ENCODE measurements around the gene GABARAPL1.

The GABARAPL1 gene

DNA sequence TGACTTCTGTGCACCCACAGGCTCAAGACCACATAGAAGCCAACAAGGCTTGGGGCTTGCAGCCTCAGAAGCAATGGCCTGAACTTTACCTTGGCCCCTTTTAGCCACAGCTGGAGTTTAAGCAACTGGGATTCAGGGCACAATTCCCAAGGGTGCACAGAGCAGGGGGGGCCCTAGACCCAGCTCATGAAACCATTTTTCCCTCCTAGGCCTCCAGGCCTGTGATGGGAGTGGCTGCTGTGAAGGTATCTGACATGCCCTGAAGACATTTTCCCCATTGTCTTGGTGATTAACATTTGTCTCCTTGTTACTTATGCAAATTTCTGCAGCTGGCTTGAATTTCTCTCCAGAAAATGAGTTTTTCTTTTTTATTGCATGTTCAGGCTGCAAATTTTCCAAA lies 21.9 kb downstream of the GABARAPL1 start:
- in situ Hi-C loops (cut with HindIII; ENCODE audit: low pct_ligation_motif_present, low sequenced_read_pairs) = no loop called here
- no peaks in the 10 kb centered on the region for H3K27me3 ChIP-seq (replicated peaks)
- DNase-seq = no peak
- TF ChIP-seq, protein P1, sequence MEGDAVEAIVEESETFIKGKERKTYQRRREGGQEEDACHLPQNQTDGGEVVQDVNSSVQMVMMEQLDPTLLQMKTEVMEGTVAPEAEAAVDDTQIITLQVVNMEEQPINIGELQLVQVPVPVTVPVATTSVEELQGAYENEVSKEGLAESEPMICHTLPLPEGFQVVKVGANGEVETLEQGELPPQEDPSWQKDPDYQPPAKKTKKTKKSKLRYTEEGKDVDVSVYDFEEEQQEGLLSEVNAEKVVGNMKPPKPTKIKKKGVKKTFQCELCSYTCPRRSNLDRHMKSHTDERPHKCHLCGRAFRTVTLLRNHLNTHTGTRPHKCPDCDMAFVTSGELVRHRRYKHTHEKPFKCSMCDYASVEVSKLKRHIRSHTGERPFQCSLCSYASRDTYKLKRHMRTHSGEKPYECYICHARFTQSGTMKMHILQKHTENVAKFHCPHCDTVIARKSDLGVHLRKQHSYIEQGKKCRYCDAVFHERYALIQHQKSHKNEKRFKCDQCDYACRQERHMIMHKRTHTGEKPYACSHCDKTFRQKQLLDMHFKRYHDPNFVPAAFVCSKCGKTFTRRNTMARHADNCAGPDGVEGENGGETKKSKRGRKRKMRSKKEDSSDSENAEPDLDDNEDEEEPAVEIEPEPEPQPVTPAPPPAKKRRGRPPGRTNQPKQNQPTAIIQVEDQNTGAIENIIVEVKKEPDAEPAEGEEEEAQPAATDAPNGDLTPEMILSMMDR (IDR thresholded peaks at IDR 0.05; ENCODE audit: low read depth, low read length, missing control alignments) = no peak
- no peaks in the 10 kb centered on the region for H3K36me3 ChIP-seq (replicated peaks)
- H3K27ac ChIP-seq = no peak overlapping the region
- H3K4me3 ChIP-seq (ENCODE audit: low read depth, low read length) = no peak overlapping the region

DNA sequence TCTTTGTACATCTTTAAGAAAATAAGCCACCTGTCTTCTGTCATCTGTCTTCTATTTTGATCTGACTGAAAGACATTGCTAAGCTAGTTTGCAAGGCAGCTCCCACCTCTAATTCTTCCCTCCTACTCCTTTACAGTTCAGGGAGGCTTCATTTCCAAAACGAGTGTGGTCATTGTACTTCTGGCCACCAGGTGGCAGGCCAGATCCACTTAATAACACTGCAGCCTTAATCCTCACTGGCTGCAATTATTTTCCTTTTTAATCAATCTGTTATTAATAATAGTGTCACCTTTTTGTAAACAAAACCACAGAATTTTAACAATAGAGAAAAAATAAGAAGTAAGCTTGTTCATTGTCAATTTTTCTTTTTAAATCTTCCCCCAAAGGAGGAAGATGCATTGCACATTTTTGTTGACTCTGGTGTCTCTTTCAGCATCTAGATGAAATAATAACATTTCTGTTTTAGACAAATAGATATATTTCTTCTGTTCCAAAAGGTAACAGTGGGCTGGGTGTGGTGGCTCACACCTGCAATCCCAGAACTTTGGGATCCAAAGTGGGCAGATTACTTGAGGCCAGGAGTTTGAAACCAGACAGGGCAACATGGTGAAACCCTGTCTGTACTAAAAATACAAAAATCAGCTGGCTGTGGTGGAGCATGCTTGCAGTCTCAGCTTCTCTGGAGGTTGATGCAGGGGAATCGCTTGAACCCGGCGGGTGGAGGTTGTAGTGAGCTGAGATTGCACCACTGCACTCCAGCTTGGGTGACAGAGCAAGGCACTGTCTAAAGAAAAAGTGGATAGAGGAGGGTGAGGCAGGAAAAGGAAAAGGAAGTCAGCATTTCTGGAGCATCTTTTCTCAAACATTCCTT lies 23.3 kb downstream of the GABARAPL1 start:
- DNase-seq = no peak
- in situ Hi-C loops (cut with HindIII; ENCODE audit: low pct_ligation_motif_present, low sequenced_read_pairs) = no loop called here

DNA sequence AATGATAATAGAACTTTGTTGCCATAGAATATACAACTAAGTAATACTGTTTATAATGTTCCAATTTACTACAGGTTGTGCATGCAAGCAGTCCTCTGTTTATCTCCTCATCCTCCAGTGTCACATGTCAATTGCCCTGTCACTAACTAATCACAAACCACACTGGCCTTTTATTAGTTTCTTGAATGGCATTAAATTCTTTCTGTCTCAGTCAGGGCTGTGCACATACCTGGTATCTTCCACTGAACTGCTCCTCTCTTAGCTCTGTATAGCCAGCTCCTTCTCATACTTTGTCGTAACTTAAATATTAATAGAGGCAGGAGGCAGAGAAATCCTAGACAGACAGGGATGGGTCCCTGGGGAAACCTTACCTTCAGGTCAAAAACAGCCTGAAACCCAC lies 24.0 kb downstream of the GABARAPL1 start:
- H3K27me3 ChIP-seq (replicated peaks) = no peaks in the 10 kb centered on the region
- TF ChIP-seq, protein P1 (IDR thresholded peaks at IDR 0.05; ENCODE audit: low read depth, low read length, missing control alignments) = no peak
- no peak for DNase-seq
- H3K27ac ChIP-seq = no peak overlapping the region
- in situ Hi-C loops (cut with HindIII; ENCODE audit: low pct_ligation_motif_present, low sequenced_read_pairs) = no loop called here
- H3K4me3 ChIP-seq (ENCODE audit: low read depth, low read length) = no peak overlapping the region
- no peaks in the 10 kb centered on the region for H3K36me3 ChIP-seq (replicated peaks)

More for the DNA sequence above, 23.3 kb downstream of the GABARAPL1 start:
- Histone ChIP-seq H3K4me3 (ENCODE audit: low read depth, low read length) (no peak overlapping the region), H3K36me3 (replicated peaks) (no peaks in the 10 kb centered on the region), H3K27ac (no peak overlapping the region), H3K27me3 (replicated peaks) (no peaks in the 10 kb centered on the region)
- TF ChIP-seq, protein P1 (IDR thresholded peaks at IDR 0.05; ENCODE audit: low read depth, low read length, missing control alignments) = peak; percentile 85

DNA sequence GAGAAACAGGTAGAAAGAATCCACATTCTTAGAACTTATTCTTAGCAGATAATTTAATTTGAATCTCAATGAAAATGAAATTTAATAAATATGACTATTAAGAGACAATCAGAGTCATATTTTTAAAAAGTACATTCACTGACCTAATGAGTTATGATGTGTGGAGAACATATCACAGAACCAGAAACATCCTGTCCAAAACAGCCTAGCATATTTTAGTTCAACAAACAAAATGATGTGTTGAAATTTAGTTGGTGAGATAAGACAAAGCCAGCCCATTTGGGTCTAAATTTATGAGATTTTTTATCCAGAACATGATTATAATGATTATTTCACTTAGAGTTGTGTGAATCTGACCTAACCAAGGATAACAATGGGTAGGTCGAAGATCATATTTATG lies 25.8 kb downstream of the GABARAPL1 start:
- TF ChIP-seq, protein P1 (IDR thresholded peaks at IDR 0.05; ENCODE audit: low read depth, low read length, missing control alignments) = no peak
- no peak overlapping the region for H3K4me3 ChIP-seq (ENCODE audit: low read depth, low read length)
- in situ Hi-C loops (cut with HindIII; ENCODE audit: low pct_ligation_motif_present, low sequenced_read_pairs) = no loop called here
- no peak overlapping the region for H3K27ac ChIP-seq
- DNase-seq = no peak
- H3K27me3 ChIP-seq (replicated peaks) = no peaks in the 10 kb centered on the region
- H3K36me3 ChIP-seq (replicated peaks) = no peaks in the 10 kb centered on the region

DNA sequence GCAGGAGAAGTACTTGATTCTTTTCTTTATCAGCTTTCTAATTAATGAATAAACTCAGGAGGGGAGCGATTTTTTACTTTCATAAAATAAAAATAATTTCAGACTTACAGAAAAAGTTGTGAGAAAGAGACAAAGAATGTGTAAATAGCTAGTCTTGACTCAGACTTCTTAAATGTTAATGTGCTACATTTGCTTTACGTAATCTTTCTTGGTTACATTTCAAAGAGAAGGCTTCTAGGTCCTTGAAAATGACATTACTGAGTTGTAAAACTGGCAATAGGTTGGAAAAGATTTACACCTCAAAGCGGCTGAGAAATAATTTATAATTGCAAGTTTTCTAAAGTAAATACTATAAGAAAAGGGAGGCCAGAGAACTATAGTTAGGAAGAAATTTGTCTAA lies 28.6 kb downstream of the GABARAPL1 start:
- H3K36me3 ChIP-seq (replicated peaks) = no peaks in the 10 kb centered on the region
- TF ChIP-seq, protein P1 (IDR thresholded peaks at IDR 0.05; ENCODE audit: low read depth, low read length, missing control alignments) = no peak
- in situ Hi-C loops (cut with HindIII; ENCODE audit: low pct_ligation_motif_present, low sequenced_read_pairs) = no loop called here
- no peaks in the 10 kb centered on the region for H3K27me3 ChIP-seq (replicated peaks)
- no peak overlapping the region for H3K27ac ChIP-seq
- DNase-seq = no peak
- no peak overlapping the region for H3K4me3 ChIP-seq (ENCODE audit: low read depth, low read length)

Measured in brain microvascular endothelial cell (primary cell).